Measurements from ENCODE around the gene CHAF1B. TPM values are rescaled to one million over a fixed set of nuclear protein-coding genes. Genes with fewer than 3 reads are reported as not detected.
"Not testable (repeated sequence)": the region's sequence is repeated elsewhere in the genome, so short reads cannot be mapped to it uniquely, and the experiment has no call there.

CHAF1B gene
- total RNA-seq, 1 donor from 2014 or later, result 4.9 TPM

GRCh38 chr21:36388096-36388495, 2.9 kb downstream of the CHAF1B start:
- Mint-ChIP-seq H3K27ac (ENCODE audit: unreplicated experiment) (no peak overlapping the region), H3K27me3 (ENCODE audit: unreplicated experiment) (no peaks in the 10 kb centered on the region), H3K9me3 (ENCODE audit: unreplicated experiment) (no peaks in the 10 kb centered on the region), H3K4me1 (ENCODE audit: unreplicated experiment) (peaks cover 5% of the 10 kb centered on the region), H3K36me3 (ENCODE audit: unreplicated experiment) (peaks cover 6% of the 10 kb centered on the region), H3K4me3 (ENCODE audit: unreplicated experiment) (no peak overlapping the region)
- DNase-seq (ENCODE audit: extremely low spot score, unreplicated experiment), result no peak
- no peak for TF ChIP-seq CTCF (IDR thresholded peaks at IDR 0.05)

- Mint-ChIP-seq H3K9me3 (ENCODE audit: unreplicated experiment) (no peaks in the 10 kb centered on the region), H3K27ac (ENCODE audit: unreplicated experiment) (no peak overlapping the region), H3K4me1 (ENCODE audit: unreplicated experiment) (peaks cover 5% of the 10 kb centered on the region), H3K36me3 (ENCODE audit: unreplicated experiment) (peaks cover 6% of the 10 kb centered on the region), H3K27me3 (ENCODE audit: unreplicated experiment) (no peaks in the 10 kb centered on the region), H3K4me3 (ENCODE audit: unreplicated experiment) (no peak overlapping the region)
- DNase-seq (ENCODE audit: extremely low spot score, unreplicated experiment), result no peak
- no peak for TF ChIP-seq CTCF (IDR thresholded peaks at IDR 0.05)
Measured at GRCh38 chr21:36388835-36389234, 3.6 kb downstream of the CHAF1B start.

- not testable (repeated sequence) for H3K27ac Mint-ChIP-seq (ENCODE audit: unreplicated experiment); H3K4me1 Mint-ChIP-seq (ENCODE audit: unreplicated experiment); H3K27me3 Mint-ChIP-seq (ENCODE audit: unreplicated experiment); H3K4me3 Mint-ChIP-seq (ENCODE audit: unreplicated experiment); H3K9me3 Mint-ChIP-seq (ENCODE audit: unreplicated experiment); DNase-seq (ENCODE audit: extremely low spot score, unreplicated experiment)
- H3K36me3 Mint-ChIP-seq (ENCODE audit: unreplicated experiment), result peaks cover 12% of the 10 kb centered on the region
Measured at GRCh38 chr21:36391649-36392048, 6.5 kb downstream of the CHAF1B start.

GRCh38 chr21:36395353-36396111, 10.3 kb downstream of the CHAF1B start:
- Mint-ChIP-seq H3K9me3 (ENCODE audit: unreplicated experiment) (no peaks in the 10 kb centered on the region), H3K4me1 (ENCODE audit: unreplicated experiment) (no peaks in the 10 kb centered on the region), H3K27ac (ENCODE audit: unreplicated experiment) (no peak overlapping the region), H3K27me3 (ENCODE audit: unreplicated experiment) (no peaks in the 10 kb centered on the region), H3K36me3 (ENCODE audit: unreplicated experiment) (peaks cover 23% of the 10 kb centered on the region), H3K4me3 (ENCODE audit: unreplicated experiment) (no peak overlapping the region)
- no peak for DNase-seq (ENCODE audit: extremely low spot score, unreplicated experiment)
- no peak for TF ChIP-seq CTCF (IDR thresholded peaks at IDR 0.05)

- Mint-ChIP-seq H3K4me1 (ENCODE audit: unreplicated experiment) (no peaks in the 10 kb centered on the region), H3K36me3 (ENCODE audit: unreplicated experiment) (peaks cover 24% of the 10 kb centered on the region), H3K27me3 (ENCODE audit: unreplicated experiment) (no peaks in the 10 kb centered on the region), H3K27ac (ENCODE audit: unreplicated experiment) (no peak overlapping the region), H3K4me3 (ENCODE audit: unreplicated experiment) (no peak overlapping the region), H3K9me3 (ENCODE audit: unreplicated experiment) (no peaks in the 10 kb centered on the region)
- no peak for TF ChIP-seq CTCF (IDR thresholded peaks at IDR 0.05)
- DNase-seq (ENCODE audit: extremely low spot score, unreplicated experiment), result no peak
Measured at GRCh38 chr21:36396325-36396724, 11.1 kb downstream of the CHAF1B start.

Measured in osteocyte (in vitro differentiated cells).